WI38 (cell line): ENCODE results near the gene ANTXRL.
"Not testable (repeated sequence)": the region's sequence is repeated elsewhere in the genome, so short reads cannot be mapped to it uniquely, and the experiment has no call there.

Source experiments
- H3K4me3 ChIP-seq: 2 replicates; pipeline ENCODE4 v1.5.1; 2011; ENCODE audit warnings: low read depth, mild to moderate bottlenecking, control low read depth, low read length
- TF ChIP-seq, protein P1 (sequence below): IDR thresholded peaks from 2 replicates; pipeline ENCODE4 v1.5.1; 2012; ENCODE audit warnings: low read depth, mild to moderate bottlenecking, control low read depth, low read length

ANTXRL gene

DNA sequence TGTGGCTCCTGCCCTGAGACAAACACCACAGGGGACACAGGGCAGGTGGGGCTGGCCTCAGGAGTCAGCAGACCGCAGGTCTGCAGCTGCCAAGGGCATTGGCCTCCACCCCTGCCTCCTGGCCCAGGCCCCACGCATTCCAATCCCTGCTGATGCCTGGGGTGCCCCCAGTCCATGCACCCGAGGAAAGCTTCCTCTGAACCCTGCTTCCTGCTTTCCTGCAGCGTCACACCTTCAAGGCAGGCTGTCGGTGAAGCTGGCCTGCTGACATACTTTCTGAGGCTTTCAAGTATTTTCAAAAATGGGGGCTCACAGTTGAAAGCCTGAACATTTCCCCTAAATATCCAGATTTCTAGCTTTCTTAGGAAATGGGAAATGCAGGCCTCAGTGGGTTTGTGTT lies 22.5 kb upstream of the ANTXRL start:
- TF ChIP-seq, protein P1, sequence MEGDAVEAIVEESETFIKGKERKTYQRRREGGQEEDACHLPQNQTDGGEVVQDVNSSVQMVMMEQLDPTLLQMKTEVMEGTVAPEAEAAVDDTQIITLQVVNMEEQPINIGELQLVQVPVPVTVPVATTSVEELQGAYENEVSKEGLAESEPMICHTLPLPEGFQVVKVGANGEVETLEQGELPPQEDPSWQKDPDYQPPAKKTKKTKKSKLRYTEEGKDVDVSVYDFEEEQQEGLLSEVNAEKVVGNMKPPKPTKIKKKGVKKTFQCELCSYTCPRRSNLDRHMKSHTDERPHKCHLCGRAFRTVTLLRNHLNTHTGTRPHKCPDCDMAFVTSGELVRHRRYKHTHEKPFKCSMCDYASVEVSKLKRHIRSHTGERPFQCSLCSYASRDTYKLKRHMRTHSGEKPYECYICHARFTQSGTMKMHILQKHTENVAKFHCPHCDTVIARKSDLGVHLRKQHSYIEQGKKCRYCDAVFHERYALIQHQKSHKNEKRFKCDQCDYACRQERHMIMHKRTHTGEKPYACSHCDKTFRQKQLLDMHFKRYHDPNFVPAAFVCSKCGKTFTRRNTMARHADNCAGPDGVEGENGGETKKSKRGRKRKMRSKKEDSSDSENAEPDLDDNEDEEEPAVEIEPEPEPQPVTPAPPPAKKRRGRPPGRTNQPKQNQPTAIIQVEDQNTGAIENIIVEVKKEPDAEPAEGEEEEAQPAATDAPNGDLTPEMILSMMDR = no peak
- H3K4me3 ChIP-seq = no peak overlapping the region

DNA sequence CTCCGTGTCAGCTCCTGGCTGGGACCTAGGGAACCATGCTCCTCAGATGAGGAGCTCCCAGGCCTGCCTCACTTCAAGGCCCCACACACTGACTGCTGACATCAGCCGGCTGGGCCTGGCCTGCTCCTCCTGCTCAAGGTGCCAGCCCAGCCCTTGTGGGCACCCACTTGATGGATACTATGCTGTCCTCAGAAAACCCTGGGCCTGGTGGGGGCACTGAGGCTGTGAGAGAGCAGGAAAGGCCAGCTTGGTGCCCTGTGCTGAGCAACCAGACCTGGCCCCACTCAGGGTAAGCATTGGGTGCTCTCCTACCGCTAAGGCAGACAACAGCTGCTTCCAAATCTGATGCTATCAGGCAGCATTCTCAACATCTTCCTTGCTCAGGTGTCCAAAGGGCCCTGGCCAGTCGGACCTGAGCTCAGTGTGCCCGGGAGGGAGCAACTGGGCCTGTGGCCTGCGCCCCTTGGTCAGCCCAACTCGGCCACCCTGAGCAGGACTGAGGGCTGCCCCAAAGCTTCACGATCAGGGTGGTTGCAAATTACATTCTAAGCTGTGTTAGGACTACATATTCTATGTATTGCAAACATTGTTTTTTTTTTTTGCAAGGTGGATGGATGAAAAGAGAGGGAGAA lies 21.9 kb upstream of the ANTXRL start:
- TF ChIP-seq, protein P1 = no peak
- H3K4me3 ChIP-seq = no peak overlapping the region

DNA sequence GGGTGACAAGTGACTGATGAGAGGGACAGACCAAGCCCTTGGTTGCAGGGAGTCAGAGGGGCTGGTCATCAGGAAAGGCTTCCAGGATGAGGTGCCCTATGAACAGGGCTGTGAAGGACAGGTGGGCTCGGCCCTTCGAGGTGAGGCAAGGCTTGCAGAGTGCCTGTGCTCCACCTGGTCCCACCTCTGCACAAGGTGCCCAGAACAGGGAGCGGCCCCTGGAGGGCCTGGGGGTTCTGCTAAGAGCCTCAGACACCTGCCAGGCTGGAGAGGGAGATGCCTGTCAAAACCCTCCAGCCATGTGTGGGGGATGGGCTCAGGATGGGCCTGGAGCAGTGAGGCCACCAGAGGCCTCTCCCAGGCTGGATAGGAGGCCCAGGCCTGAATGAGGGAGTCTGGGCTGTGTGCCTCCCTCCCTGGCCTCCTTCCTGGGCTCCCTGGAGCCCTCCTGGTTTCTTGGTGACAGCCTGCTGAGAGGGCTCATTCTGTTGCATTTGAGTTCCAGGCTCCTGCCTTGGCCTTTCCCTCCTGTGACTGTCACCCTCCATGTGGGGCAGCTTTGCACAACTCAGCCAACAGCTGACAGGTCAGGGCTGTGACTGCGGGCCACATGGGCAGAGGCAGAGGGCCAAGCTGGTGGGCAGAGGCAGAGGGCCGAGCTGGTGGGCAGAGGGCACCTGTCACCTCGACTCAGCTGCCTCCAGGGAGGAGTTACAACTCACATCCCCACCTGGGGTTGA lies 21.1 kb upstream of the ANTXRL start:
- not testable (repeated sequence) for H3K4me3 ChIP-seq

DNA sequence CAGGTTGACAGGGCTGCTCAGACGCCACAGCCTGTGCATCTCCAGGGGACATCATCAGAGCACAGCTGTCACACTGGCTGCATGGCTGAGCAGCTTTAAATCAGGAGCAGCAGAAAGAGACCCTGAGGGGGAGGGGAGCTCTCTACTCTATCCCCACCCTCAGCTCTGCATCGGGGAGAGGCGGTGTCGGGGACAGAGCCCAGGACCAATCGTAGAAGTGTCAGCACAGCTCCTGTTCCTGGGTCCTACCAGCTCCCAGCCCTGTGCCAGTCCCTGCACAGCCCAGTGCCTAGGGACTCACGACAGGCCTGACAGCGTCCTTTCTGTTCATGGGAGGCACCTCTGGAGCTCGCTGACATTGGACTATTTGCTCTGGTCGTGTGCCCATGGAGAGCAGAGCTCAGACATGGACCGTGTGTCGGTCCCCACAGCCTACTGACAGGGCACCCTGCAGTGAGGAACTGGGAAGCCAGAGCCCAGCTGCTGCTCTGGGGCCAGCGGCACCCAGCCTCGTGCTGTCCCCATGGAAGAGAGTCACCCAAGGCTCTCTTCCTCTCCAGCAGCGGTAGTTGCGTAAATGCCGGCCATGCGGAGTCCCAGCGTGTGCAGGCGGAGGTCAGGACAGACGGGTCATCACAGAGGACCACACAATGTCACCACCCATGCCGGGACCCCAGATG lies 20.4 kb upstream of the ANTXRL start:
- TF ChIP-seq, protein P1 = no peak
- no peak overlapping the region for H3K4me3 ChIP-seq

DNA sequence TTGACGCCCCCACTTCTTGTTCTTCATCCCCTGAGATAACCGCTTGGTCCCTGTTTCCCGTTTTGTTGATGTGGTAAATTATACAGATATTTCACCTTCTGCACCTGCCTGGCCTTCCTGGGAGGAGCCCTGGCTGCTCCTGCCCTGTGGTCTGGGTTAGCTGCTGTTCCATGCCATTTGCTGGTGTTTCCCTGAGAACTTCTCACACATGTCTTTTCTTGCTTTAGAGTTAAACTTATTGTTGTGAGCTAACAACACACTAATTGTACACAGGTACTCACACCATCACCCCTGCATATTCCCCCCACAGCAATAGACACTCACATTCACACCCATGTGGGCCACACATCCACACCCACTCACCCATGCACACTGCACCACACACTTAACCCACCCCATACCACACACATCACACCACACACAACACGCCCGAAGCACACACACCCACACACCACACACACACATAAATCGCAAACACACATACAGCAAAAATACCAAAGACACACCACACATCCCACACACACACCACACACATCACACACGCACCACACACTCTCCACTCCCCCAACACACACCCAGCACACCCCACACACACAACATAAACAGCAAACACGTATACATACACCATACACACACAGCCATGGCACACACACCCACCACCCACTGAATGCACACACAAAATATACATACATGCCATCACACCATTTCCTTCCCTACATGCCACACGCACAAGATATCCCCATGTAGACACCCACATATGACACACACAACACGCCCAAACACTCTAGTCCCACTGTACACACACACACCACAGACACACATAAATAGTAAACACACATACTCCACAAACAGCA lies 19.4 kb upstream of the ANTXRL start:
- TF ChIP-seq, protein P1 = no peak
- no peak overlapping the region for H3K4me3 ChIP-seq

DNA sequence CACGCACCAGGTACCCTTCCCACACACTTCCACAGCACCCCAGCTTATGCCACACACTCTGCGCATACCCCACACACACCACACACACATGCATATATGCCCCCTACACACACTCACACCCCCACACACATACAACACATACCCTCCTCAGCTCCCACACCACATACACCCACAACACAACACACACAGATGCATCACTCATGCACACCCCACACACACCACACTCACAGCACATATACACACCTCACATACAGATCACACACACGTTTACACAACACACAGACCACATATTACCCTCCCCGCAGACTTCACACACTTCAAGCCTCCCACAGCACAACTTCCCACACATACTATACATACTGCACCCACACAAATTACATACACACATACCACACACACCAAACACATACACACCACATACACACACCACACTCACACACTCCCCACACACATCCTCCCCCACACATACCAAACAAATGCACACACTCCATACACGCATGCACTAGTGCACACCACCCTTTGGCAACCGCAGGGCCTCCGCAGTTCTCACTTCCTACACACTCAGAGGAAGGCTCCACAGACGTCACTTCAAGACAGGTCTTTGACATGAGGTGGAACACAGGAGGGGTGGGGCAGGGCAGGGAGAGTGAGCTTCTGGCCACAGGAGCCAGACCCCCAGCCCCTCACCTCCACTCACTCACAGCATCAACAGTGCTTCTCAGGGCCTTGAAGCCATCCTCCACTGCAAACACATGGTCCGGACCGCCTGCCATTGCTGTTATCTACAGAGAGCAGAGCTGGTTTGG lies 18.5 kb upstream of the ANTXRL start:
- TF ChIP-seq, protein P1 = no peak
- no peak overlapping the region for H3K4me3 ChIP-seq

DNA sequence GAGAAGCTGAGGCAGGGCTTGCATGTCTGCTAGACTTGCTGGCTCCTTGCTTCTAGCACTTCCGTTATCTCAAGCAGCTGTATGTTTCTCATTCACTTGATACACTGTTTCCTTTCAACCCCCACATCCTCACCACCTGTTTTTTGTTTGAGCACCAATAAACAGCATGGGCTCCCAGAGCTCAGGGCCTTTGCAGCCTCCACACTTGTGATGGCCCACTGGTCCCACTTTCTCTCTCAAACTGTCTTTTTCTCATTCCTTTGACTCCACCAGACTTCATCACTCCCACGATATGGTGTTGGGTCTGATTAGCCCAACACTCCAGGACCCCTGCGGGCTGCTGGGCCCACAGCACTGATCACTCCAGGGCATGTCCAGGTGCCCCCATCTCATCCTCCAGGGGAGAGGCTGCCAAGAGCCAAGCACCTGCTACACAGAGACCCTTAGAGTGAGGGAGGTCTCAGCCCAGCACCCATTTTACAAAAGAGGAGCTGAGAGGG lies 17.2 kb upstream of the ANTXRL start:
- not testable (repeated sequence) for H3K4me3 ChIP-seq
